Measurements from ENCODE around the gene GPC6.

Gene GPC6

DNA sequence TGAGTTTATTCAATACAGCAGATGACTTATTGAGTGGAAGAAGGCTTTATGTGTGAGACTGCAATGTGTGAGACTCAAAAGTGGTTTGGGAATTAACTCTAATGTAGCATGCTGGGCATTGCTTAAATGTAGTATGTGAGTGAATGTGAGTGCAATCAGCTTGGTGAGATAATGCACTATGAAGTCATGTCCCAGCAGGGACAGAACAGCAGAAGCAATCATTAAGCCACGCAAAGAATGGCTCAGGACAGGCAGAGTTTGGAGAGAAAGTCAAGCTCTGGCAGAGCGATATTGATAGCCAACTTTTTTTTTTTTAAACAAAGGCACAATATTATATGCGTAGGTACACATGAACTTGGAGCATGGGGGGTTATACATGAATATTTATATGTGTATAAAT, 597.7 kb downstream of the GPC6 start:
- Histone ChIP-seq H3F3A (ENCODE audit: low read depth) (no peaks in the 10 kb centered on the region), H3K4me2 (ENCODE audit: low read depth, low read length, poor library complexity, severe bottlenecking) (no peak overlapping the region), H3K36me3 (ENCODE audit: insufficient read depth, low read length) (no peaks in the 10 kb centered on the region), H2AFZ (ENCODE audit: low read length) (no peak overlapping the region), H3K4me1 (ENCODE audit: insufficient read depth, low read length, poor library complexity, severe bottlenecking) (no peaks in the 10 kb centered on the region), H3K27me3 (ENCODE audit: insufficient read depth, low read length, poor library complexity, severe bottlenecking) (no peaks in the 10 kb centered on the region), H4K20me1 (ENCODE audit: insufficient read depth, low read length, poor library complexity, severe bottlenecking) (no peaks in the 10 kb centered on the region), H3K9ac (ENCODE audit: low read depth, low read length, poor library complexity, severe bottlenecking) (no peak overlapping the region), H3K9me2 (replicated peaks; ENCODE audit: low read depth, low read length) (no peaks in the 10 kb centered on the region), H3K4me3 (ENCODE audit: low read length, poor library complexity, severe bottlenecking) (no peak overlapping the region), H3K9me3 (ENCODE audit: insufficient read depth, low read depth, low read length) (no peaks in the 10 kb centered on the region), H3K79me2 (ENCODE audit: insufficient read depth, low read length) (no peaks in the 10 kb centered on the region)
- TF ChIP-seq, protein P1, sequence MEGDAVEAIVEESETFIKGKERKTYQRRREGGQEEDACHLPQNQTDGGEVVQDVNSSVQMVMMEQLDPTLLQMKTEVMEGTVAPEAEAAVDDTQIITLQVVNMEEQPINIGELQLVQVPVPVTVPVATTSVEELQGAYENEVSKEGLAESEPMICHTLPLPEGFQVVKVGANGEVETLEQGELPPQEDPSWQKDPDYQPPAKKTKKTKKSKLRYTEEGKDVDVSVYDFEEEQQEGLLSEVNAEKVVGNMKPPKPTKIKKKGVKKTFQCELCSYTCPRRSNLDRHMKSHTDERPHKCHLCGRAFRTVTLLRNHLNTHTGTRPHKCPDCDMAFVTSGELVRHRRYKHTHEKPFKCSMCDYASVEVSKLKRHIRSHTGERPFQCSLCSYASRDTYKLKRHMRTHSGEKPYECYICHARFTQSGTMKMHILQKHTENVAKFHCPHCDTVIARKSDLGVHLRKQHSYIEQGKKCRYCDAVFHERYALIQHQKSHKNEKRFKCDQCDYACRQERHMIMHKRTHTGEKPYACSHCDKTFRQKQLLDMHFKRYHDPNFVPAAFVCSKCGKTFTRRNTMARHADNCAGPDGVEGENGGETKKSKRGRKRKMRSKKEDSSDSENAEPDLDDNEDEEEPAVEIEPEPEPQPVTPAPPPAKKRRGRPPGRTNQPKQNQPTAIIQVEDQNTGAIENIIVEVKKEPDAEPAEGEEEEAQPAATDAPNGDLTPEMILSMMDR (conservative IDR thresholded peaks at IDR 0.05; ENCODE audit: low read length) = no peak
- no peak for TF ChIP-seq EZH2phosphoT487 (IDR thresholded peaks at IDR 0.05; ENCODE audit: borderline replicate concordance)

DNA sequence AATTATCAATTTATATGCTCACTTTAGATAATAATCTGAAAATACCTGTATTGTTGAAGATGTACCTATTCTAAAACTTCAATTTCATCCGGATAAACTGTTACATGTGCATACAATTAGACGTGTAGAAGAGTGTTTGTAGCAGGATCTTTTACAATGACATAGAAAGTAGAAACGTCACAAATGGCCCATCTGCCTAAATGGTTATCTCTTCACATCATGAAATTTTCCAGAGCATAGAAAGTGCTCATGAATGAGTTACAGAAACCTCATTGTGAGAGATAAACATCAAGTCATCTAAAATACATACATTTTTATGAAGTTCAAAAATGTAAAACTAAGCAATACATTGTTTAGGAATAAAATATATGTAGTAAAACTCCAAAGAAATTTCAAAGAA, 607.4 kb downstream of the GPC6 start:
- Histone ChIP-seq H3F3A (ENCODE audit: low read depth) (no peaks in the 10 kb centered on the region), H3K4me2 (ENCODE audit: low read depth, low read length, poor library complexity, severe bottlenecking) (no peak overlapping the region), H3K9ac (ENCODE audit: low read depth, low read length, poor library complexity, severe bottlenecking) (no peak overlapping the region), H3K4me3 (ENCODE audit: low read length, poor library complexity, severe bottlenecking) (no peak overlapping the region), H3K9me2 (replicated peaks; ENCODE audit: low read depth, low read length) (no peaks in the 10 kb centered on the region), H3K9me3 (ENCODE audit: insufficient read depth, low read depth, low read length) (no peaks in the 10 kb centered on the region), H4K20me1 (ENCODE audit: insufficient read depth, low read length, poor library complexity, severe bottlenecking) (no peaks in the 10 kb centered on the region), H3K27me3 (ENCODE audit: insufficient read depth, low read length, poor library complexity, severe bottlenecking) (no peaks in the 10 kb centered on the region), H2AFZ (ENCODE audit: low read length) (no peak overlapping the region), H3K79me2 (ENCODE audit: insufficient read depth, low read length) (no peaks in the 10 kb centered on the region), H3K4me1 (ENCODE audit: insufficient read depth, low read length, poor library complexity, severe bottlenecking) (no peaks in the 10 kb centered on the region), H3K36me3 (ENCODE audit: insufficient read depth, low read length) (no peaks in the 10 kb centered on the region)
- TF ChIP-seq, protein P1 (conservative IDR thresholded peaks at IDR 0.05; ENCODE audit: low read length) = no peak
- TF ChIP-seq EZH2phosphoT487 (IDR thresholded peaks at IDR 0.05; ENCODE audit: borderline replicate concordance) = no peak

DNA sequence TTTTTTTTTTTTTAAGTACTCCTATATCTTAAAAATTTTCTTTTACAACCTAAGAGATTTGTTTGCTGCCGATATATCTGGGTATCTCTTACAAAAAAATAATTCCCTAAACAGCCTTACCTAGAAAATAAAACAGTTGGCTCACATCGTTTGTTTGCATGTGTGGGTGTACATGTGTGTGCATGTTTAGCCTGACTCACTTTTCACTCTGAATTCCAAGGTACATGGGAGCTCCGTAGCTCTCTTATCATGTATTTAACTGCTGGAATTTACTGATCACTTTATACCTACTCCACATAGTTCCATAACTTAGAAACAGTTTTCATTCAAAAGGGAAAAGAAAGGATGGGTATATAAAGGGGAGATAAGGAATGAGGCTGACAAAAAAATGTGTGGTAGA, 616.5 kb downstream of the GPC6 start:
- Histone ChIP-seq H3K79me2 (ENCODE audit: insufficient read depth, low read length) (no peaks in the 10 kb centered on the region), H3K9ac (ENCODE audit: low read depth, low read length, poor library complexity, severe bottlenecking) (no peak overlapping the region), H3K4me3 (ENCODE audit: low read length, poor library complexity, severe bottlenecking) (no peak overlapping the region), H4K20me1 (ENCODE audit: insufficient read depth, low read length, poor library complexity, severe bottlenecking) (no peaks in the 10 kb centered on the region), H3K4me2 (ENCODE audit: low read depth, low read length, poor library complexity, severe bottlenecking) (no peak overlapping the region), H3K9me2 (replicated peaks; ENCODE audit: low read depth, low read length) (no peaks in the 10 kb centered on the region), H3K9me3 (ENCODE audit: insufficient read depth, low read depth, low read length) (no peaks in the 10 kb centered on the region), H2AFZ (ENCODE audit: low read length) (no peak overlapping the region), H3K4me1 (ENCODE audit: insufficient read depth, low read length, poor library complexity, severe bottlenecking) (no peaks in the 10 kb centered on the region), H3K27me3 (ENCODE audit: insufficient read depth, low read length, poor library complexity, severe bottlenecking) (no peaks in the 10 kb centered on the region), H3K36me3 (ENCODE audit: insufficient read depth, low read length) (no peaks in the 10 kb centered on the region), H3F3A (ENCODE audit: low read depth) (no peaks in the 10 kb centered on the region)
- TF ChIP-seq EZH2phosphoT487 (IDR thresholded peaks at IDR 0.05; ENCODE audit: borderline replicate concordance) = no peak
- TF ChIP-seq, protein P1 (conservative IDR thresholded peaks at IDR 0.05; ENCODE audit: low read length) = no peak
